Astrocyte of the cerebellum (primary cell): ENCODE data around the gene ZNF514.

ENCODE experiments used
- DNase-seq: peaks from one replicate; pipeline ENCODE4 v3.0.0-alpha.2; 2011; ENCODE audit warnings: low read depth
- H3K4me3 ChIP-seq: 2 replicates; pipeline ENCODE4 v1.5.1; 2011; ENCODE audit warnings: mild to moderate bottlenecking, low read depth, low read length, moderate library complexity
- in situ Hi-C: cut with HindIII; loops from 2 replicates; pipeline ENCODE4 v1.10.0; 2017; ENCODE audit warnings: low sequenced_read_pairs
- TF ChIP-seq, protein P1 (sequence below): IDR thresholded peaks from 2 replicates; pipeline ENCODE4 v1.5.1; 2012; ENCODE audit warnings: low read length, low read depth, moderate library complexity, mild to moderate bottlenecking; ENCODE audit errors: missing control alignments

Gene ZNF514

DNA sequence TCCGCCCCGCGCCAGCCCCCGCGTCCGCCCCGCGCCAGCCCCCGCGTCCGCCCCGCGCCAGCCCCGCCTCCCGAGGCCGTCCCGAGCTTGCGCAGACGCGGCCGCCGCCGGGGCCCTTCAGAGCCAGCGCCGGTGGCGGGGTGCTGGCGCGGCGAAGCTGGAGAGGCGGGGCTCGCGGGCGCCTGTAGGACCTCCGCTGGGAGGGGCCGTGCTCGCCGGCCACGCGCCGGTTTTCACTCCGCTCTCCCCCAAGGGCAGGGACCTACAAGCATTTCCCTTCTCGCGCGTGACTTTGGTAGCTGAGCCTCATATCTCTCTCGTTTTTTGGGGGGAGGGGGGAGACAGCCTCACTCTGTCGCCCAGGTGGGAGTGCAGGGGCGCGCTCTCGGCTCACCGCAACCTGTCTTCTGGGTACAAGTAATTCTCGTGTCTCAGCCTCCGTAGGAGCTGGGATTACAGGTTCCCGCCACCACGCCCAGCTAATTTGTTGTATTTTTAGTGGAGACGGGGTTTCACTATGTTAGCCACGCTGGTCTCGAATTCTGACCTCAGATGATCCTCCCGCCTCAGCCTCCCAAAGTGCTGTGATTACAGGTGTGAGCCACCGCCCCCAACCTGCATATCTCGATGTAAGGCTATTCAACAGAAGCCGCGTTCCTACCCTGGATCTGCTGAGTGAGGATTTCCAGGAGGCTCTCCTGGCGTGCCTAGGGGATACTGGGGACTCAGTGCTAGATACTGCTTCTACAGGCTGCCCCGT, at the start of gene ZNF514:
ZNF514 (minus strand) TSS at position 159 of the 760 bp plus-strand sequence. CDS start 6,595 bp downstream, outside the sequence.
- TF ChIP-seq, protein P1, sequence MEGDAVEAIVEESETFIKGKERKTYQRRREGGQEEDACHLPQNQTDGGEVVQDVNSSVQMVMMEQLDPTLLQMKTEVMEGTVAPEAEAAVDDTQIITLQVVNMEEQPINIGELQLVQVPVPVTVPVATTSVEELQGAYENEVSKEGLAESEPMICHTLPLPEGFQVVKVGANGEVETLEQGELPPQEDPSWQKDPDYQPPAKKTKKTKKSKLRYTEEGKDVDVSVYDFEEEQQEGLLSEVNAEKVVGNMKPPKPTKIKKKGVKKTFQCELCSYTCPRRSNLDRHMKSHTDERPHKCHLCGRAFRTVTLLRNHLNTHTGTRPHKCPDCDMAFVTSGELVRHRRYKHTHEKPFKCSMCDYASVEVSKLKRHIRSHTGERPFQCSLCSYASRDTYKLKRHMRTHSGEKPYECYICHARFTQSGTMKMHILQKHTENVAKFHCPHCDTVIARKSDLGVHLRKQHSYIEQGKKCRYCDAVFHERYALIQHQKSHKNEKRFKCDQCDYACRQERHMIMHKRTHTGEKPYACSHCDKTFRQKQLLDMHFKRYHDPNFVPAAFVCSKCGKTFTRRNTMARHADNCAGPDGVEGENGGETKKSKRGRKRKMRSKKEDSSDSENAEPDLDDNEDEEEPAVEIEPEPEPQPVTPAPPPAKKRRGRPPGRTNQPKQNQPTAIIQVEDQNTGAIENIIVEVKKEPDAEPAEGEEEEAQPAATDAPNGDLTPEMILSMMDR: no peak
- peak within 1 kb of the TSS; percentile 68 for H3K4me3 ChIP-seq
- no peak for DNase-seq
- in situ Hi-C loops: no loop called here

DNA sequence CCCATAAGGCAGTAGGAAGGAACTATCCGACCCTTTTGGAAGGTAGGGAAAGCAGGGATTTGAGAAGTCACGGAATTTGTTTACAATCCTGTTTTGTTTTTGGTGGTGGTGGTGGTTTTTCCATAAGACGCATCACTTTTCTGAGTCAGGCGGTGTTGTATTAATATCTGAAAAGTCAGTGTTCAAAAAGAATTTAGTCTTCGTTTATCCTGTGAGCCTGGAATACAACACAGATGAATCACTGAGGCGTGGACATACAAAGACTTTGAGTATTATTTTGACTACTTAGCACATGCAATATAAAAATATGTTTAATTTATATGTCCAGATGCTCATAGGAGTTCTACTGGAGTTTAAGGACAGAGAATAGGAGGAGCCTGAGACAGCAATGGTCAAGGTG, 48.5 kb upstream of the ZNF514 start:
- in situ Hi-C loops: no loop called here
- peak overlapping the region; percentile 80 for H3K4me3 ChIP-seq
- DNase-seq: no peak
- TF ChIP-seq, protein P1: no peak

DNA sequence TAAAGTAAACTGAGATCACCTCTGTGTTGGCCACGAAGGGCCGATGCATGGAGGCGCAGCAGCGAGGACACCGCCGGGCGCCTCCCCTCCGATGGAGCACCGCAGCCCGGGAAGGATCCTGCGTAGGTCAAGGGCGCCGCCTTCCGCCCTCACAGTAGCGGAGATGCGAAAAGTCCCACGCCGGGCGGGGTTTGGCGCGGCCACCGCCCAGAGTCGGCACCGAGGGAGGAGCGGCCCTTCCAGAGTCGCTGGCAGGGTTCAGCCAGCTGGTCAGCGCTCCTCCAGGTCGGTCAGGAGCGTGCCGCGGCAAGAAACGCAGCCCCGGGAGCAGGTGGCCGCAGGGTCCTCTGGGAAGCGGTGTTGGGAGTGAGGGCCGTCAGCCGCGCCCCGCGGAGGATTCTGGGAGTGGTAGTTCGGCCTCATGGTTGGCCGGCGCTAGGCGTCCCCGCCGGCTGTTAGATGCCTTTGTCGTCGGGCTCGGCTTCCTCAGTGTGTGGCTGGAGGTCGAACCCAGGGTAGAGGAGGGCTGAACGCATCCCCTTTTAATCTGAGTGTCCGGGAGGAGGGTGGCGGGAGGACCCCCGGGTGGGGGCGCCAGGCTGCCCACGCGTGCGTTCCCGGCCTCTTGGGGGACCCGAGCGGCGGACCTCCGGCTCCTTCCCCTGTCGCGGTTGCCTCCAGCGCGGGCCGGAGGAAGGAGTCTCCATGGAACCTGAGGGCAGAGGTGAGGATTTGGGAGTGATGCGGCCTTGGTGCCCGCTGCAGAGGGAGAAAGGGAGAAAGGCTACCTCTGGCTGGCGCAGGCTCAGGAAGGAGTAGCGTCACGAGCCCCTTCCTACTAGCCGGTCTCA, 47.7 kb upstream of the ZNF514 start, which contains the start of gene ZNF892:
ZNF892 (plus strand) TSS at position 411 of the 851 bp plus-strand sequence; CDS start at position 706, 295 bp downstream.
- peak within 1 kb of the TSS; percentile 80 for H3K4me3 ChIP-seq
- TF ChIP-seq, protein P1: peak; percentile 12
- in situ Hi-C loops: no loop called here
- DNase-seq: peak; percentile 65

DNA sequence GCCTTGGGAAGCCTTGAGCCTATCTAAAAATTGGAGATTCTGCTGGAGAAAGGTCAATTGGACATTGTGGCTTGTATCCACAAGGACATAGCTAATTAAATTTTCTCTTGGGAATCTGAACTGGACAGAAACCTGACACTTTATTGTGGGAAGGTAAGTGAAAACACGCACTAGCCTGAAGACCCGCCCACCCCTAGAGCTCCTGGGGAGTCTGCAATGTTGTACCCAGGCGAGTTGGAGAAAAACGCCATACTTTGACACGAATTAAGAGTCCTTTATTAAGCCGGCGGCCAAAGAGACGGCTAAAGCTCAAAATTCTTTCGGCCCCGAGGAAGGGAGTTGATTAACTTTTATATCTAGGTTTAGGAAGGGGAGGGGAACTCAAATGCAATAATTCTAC, 46.4 kb upstream of the ZNF514 start:
- H3K4me3 ChIP-seq: no peak overlapping the region
- in situ Hi-C loops: no loop called here
- TF ChIP-seq, protein P1: no peak
- DNase-seq: no peak

DNA sequence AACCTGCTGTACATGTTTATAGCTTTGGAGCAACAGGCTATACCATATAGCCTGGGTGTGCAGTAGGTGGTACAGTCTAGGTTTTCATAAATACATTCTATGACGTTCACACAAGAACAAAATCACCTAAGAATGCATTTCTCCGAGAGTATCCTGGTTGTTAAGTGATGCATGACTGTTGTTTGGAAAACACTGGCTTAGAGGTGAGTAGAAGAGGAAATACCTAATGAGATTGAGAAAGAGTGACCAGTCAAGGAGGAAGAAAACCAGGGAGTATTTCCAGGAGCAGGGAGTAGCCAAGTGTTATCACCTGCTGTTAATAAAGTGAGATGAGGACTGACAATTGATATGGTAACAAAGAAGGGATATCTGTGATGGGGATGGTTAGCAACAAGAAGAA, 44.7 kb upstream of the ZNF514 start:
- H3K4me3 ChIP-seq: no peak overlapping the region
- no peak for DNase-seq
- TF ChIP-seq, protein P1: no peak
- in situ Hi-C loops: no loop called here

DNA sequence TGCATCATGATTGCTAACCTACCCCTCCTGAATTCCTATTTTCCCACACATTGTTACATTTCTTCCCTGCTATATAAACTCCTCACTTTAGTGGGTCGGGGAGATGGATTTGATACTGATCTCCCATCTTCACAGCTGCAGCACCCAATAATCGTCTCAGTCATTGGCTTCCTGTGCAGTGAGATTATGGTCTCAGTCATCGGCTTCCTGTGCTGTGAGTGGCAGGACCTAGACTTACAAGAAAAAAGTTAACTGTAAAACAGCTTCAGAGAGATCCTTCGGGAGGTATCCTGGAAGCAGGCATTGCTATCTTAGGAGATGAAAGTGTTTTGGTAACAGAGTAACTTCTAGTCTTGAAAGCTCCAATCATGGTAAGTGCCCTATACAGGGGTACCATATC, 44.3 kb upstream of the ZNF514 start:
- in situ Hi-C loops: no loop called here

More for the DNA sequence above, 44.3 kb upstream of the ZNF514 start:
- TF ChIP-seq, protein P1: no peak
- H3K4me3 ChIP-seq: no peak overlapping the region
- DNase-seq: no peak
